GM12864 (cell line): ENCODE data around the gene MLLT1.
"Not testable (repeated sequence)": the region's sequence is repeated elsewhere in the genome, so short reads cannot be mapped to it uniquely, and the experiment has no call there.

ENCODE experiments used
- DNase-seq: peaks from one replicate; pipeline ENCODE4 v3.0.0-alpha.2; 2011; ENCODE audit warnings: low read depth
- H3K4me3 ChIP-seq: 2 replicates; pipeline ENCODE4 v1.5.1; 2011; ENCODE audit warnings: mild to moderate bottlenecking, low read depth, low read length, control low read depth
- CTCF ChIP-seq: IDR thresholded peaks from 2 replicates; pipeline ENCODE4 v1.5.1; 2011; ENCODE audit warnings: low read depth, mild to moderate bottlenecking, moderate library complexity, low read length, control low read depth, inconsistent platforms; ENCODE audit errors: missing control alignments

MLLT1 gene

GRCh38 chr19:6287269-6287885, 7.6 kb upstream of the MLLT1 start:
- TF ChIP-seq CTCF = no peak
- no peak overlapping the region for H3K4me3 ChIP-seq
- DNase-seq = no peak

GRCh38 chr19:6286676-6287075, 6.9 kb upstream of the MLLT1 start:
- TF ChIP-seq CTCF = no peak
- DNase-seq = no peak
- H3K4me3 ChIP-seq = no peak overlapping the region

- H3K4me3 ChIP-seq, DNase-seq: not testable (repeated sequence)
Observed at GRCh38 chr19:6282393-6282792, 2.6 kb upstream of the MLLT1 start.

- TF ChIP-seq CTCF = no peak
- H3K4me3 ChIP-seq = peak overlapping the region; percentile 96
- DNase-seq = no peak
Observed at GRCh38 chr19:6279620-6279930, 200 bp downstream of the MLLT1 start.

GRCh38 chr19:6278740-6279619, 795 bp downstream of the MLLT1 start:
- DNase-seq = no peak
- H3K4me3 ChIP-seq = peak overlapping the region; percentile 96
- TF ChIP-seq CTCF = no peak

- TF ChIP-seq CTCF = no peak
- peak overlapping the region; percentile 96 for H3K4me3 ChIP-seq
- no peak for DNase-seq
Observed at GRCh38 chr19:6278051-6278450, 1.7 kb downstream of the MLLT1 start.

- no peak overlapping the region for H3K4me3 ChIP-seq
Observed at GRCh38 chr19:6276447-6276846, 3.3 kb downstream of the MLLT1 start.

More at GRCh38 chr19:6276447-6276846, 3.3 kb downstream of the MLLT1 start:
- no peak for DNase-seq
- no peak for TF ChIP-seq CTCF
